GM18907 (cell line): ENCODE data around the gene PP2D1.
"Not testable (repeated sequence)": the region's sequence is repeated elsewhere in the genome, so short reads cannot be mapped to it uniquely, and the experiment has no call there.

Source experiments
- ATAC-seq: cut with Tn5 transposase; IDR thresholded peaks from one replicate; pipeline ENCODE4 v1.9.1; 2021; ENCODE audit warnings: mild to moderate bottlenecking, moderate library complexity; ENCODE audit not compliant: unreplicated experiment

Gene PP2D1

GRCh38 chr3:20040548-20041196 lies 28.6 kb upstream of the PP2D1 start:
- peak; percentile 46 for ATAC-seq

GRCh38 chr3:20039765-20040547 lies 27.9 kb upstream of the PP2D1 start, which contains the start of gene KAT2B:
Gene KAT2B, plus strand, starts transcription at chr3:20040446. Its CDS starts 32 bp downstream, at chr3:20040478.
- ATAC-seq = peak; percentile 67

DNA sequence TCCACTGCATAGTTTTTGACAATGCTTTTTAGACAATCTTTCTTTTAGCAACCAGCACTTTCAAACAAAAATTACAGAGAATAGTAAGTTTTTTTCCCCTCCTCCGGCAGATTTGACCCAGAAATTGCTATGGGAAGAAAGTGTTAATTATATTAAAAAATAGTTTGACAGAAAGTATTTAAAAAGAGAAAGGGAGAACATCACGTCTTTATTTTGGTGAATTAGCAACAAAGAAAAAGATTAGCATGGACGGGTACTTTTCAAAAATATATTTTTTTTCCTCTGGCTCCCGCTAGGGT lies 27.4 kb upstream of the PP2D1 start:
- no peak for ATAC-seq

DNA sequence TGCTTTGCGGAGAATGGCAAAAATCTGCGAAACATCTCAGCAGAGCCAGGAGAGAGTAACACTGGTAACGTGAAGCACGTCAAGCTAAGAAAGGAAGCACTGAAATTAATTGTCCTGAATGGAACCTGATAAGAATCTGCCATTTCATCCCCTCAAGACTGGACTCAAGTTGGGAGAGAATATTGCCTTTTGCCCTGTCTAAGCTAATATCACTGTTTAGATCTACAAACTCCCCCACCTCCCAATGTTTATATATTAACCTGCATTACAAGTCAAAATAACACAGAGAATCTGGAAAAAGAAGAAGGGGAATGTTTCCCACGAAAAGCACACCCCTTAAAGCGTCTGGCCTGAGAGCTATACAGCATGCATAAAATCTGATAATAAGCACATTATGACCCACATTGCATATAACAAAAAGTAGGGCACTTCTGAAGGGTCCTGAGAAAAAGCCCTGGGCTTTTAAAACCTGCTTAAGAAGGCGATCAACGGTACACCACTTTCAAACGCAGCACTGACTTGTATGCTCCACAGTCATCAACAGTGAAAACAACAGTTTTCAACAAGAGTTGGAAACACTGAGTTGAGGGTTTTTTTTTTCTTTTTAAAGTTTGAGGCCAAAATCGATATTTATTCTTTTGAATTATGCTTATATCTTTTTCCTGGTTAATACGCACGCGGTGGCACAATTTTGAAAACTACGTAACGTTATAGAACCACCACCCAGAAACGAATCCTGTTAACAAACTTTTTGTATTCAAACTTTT lies 26.8 kb upstream of the PP2D1 start:
- ATAC-seq = no peak

DNA sequence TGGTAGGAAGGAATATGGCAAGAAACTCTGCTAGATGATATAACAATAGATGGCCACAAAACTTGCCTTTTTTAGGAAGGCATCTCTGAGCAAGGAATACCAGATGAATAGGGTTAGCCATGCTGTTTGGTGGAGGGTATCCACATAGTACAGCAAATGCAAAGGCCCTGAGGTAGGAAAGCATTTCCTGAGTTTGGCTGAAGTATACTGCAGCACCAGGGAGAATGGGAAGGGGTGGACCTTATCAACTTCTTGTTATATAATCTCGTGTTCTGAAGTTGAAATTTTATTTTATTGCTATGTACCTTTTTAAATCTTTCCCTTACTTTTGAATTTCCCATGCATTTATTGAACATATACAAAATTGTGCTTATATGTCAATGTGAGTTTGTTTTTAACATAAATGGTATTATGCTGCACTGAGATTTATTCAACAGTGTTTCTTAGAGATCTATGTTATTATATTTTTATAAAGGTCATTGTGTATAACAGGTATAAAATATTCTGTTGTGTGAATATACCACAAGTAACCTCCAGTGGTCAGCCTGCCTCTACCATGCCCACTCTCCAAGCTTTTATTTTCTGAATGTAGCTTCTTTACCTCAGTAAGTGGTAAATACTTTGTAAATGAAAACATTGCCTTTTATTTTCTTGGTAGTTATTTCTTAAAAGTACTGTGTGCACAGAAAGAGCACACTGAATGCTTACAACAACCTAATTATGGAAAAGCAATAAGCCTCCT lies 25.4 kb upstream of the PP2D1 start:
- ATAC-seq = no peak

- no peak for ATAC-seq
These were observed 23.0 kb upstream of the PP2D1 start for GRCh38 chr3:20035019-20035418.

GRCh38 chr3:20031939-20032338 lies 19.9 kb upstream of the PP2D1 start:
- not testable (repeated sequence) for ATAC-seq

- no peak for ATAC-seq
These were observed 16.9 kb upstream of the PP2D1 start for GRCh38 chr3:20028905-20029331.

GRCh38 chr3:20027136-20027535 lies 15.1 kb upstream of the PP2D1 start:
- ATAC-seq = no peak

GRCh38 chr3:20023623-20024405 lies 11.8 kb upstream of the PP2D1 start:
- ATAC-seq = no peak

DNA sequence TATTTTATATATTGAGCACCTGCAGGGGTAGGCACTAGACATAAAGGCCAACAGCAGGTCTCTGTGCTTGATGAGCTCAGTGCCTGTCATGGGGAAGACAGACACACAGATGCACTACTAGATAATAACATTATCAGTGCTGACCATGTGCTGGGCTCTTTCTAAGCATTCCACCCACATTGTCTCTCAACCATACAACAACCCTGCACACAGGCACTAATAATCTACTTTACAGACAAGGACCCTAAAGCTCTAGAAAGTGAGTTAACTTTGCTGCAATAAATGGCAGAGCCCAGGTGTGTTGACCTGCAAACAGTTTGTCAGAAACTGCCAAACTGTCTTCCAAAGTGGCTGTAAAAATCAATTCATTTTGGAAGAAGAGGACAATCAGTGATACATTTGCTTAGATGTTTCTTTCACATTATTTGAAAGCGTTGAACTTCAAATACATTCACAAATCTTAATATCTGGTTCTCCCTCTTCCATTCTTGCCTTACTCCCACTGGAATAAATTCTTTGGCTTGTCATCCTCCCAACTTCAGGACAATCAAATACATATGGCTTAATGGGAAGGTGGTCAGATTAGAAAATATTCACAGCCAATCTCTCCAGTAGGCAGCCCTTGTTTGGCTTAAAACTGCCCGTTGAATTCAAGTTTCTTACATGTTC lies 11.0 kb upstream of the PP2D1 start:
- ATAC-seq = no peak

GRCh38 chr3:20016076-20016475 lies 4.0 kb upstream of the PP2D1 start:
- not testable (repeated sequence) for ATAC-seq

DNA sequence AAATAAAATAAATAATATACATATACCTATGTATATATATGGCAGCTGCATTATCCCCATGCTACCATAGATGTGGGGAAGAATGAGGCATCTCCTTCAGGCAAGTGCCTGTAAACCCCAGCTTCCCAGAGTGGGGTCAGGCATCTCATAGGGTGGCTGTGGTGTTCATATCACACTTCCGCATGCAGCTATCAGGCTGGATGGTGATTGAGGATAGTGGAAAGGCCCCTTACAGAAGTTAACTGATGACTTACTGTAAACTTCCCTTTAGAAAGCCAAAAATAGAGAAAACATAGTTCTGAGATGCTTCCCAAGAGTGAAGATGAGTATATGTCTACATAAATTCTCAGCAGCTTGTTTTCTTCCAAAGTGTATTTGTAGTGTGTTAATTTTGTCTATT lies 3.5 kb upstream of the PP2D1 start:
- ATAC-seq = no peak

DNA sequence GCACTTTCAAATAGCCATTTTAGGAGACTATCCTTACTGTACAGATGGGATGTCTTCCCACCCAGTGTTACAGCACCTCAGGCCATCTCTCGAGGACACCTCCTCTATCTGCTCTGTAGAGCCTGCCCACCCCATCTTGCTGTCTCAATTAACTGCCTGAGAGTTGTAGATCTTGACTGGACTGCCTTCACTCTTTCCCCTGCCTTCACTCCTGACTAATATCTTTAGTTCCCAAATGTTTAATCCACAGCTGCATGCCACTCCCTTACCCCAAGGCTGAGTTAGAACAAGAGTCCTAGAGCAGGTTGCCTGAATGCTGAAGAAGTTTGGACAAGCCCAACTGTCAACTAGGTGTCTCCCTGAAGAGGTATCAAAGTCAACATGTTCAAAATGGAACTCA lies 1.3 kb upstream of the PP2D1 start:
- ATAC-seq = no peak

- no peak for ATAC-seq
These were observed 3.4 kb downstream of the PP2D1 start for GRCh38 chr3:20008646-20009045.

DNA sequence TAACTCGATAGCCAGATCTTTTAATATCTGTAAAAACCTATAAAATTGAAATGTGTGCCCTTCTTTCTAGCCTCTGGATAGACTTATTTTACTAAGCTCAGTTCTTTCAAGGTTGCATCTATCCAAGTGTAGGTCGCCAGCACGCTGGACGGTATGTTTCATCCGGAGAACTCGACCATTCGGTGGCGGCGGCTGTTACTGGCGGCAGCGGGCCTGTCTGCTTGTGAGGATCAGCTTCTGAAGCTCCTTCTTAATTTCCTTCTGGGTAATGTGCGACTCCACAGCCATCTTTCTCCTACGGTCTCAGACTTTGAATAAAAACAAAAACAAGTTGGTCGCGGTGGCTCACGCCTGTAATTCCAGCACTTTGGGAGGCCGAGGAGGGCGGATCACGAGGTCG lies 4.1 kb downstream of the PP2D1 start:
- ATAC-seq = no peak

DNA sequence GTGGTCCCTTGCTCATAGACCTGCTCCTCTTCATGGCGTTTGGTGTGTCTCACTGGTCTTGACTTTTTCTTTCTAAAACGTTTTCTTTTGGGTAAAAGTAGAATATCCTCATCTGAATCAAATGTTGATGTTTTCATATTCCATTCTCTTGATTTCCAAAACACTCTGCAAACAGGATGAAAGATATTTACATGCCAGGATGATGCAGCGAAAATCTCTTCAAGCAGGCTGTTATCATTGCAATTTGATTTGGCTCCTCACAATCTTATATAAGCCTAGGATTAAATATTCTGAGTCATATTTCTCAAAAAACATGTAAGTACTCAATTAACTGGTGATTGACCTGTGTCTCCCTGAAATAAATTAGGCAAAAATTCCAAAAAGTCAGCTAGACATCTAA lies 10.1 kb downstream of the PP2D1 start:
- no peak for ATAC-seq

- no peak for ATAC-seq
These were observed 14.6 kb downstream of the PP2D1 start for GRCh38 chr3:19997502-19997901.

- ATAC-seq = no peak
These were observed 17.3 kb downstream of the PP2D1 start for GRCh38 chr3:19994796-19995195.

- ATAC-seq = not testable (repeated sequence)
These were observed 23.2 kb downstream of the PP2D1 start for GRCh38 chr3:19988904-19989303.
